IPS DF 6.9 (cell line): Measurements from ENCODE around the gene SLC16A14.

Source experiments
- DNase-seq: peaks from one replicate; pipeline ENCODE4 v3.0.0-alpha.2; 2013; ENCODE audit warnings: low read depth, low spot score
- H3K27ac ChIP-seq: one replicate; pipeline ENCODE4 v1.5.1; 2013; ENCODE audit warnings: low read length, control low read depth
- H3K27me3 ChIP-seq: 2 replicates; pipeline ENCODE4 v1.6.1; 2013; ENCODE audit warnings: mild to moderate bottlenecking, low read length; ENCODE audit not compliant: control insufficient read depth, insufficient read depth
- H3K36me3 ChIP-seq: 2 replicates; pipeline ENCODE4 v1.6.1; 2013; ENCODE audit warnings: low read length; ENCODE audit not compliant: control insufficient read depth, insufficient read depth
- H3K4me1 ChIP-seq: 2 replicates; pipeline ENCODE4 v1.6.1; 2013; ENCODE audit warnings: low read length; ENCODE audit not compliant: control insufficient read depth, insufficient read depth
- H3K4me3 ChIP-seq: 2 replicates; pipeline ENCODE4 v1.5.1; 2013; ENCODE audit warnings: mild to moderate bottlenecking, low read length
- H3K9me3 ChIP-seq: 2 replicates; pipeline ENCODE4 v1.6.1; 2013; ENCODE audit warnings: low read length, inconsistent platforms; ENCODE audit not compliant: control insufficient read depth, insufficient read depth
- WGBS: extraction: QIAGEN DNeasy Blood & Tissue Kit; methylation state at CpG from one replicate; pipeline ENCODE4 v1.1.7; 2013; ENCODE audit warnings: mixed read lengths, missing lambda C conversion rate; ENCODE audit not compliant: insufficient read length, insufficient coverage; 5-methylcytosine and 5-hydroxymethylcytosine counted together

The SLC16A14 gene

GRCh38 chr2:230071421-230071820, 2.7 kb upstream of the SLC16A14 start:
- no peak overlapping the region for H3K27ac ChIP-seq
- no peak for DNase-seq
- no peaks in the 10 kb centered on the region for H3K9me3 ChIP-seq
- no peaks in the 10 kb centered on the region for H3K36me3 ChIP-seq
- WGBS: no CpG with 5 or more reads among the region's 7 CpGs
- no peak overlapping the region for H3K4me3 ChIP-seq
- no peaks in the 10 kb centered on the region; the same call in 1 of the 2 replicates for H3K4me1 ChIP-seq
- H3K27me3 ChIP-seq: peaks cover 10% of the 10 kb centered on the region; the same call in 1 of the 2 replicates

GRCh38 chr2:230069402-230069801, 678 bp upstream of the SLC16A14 start:
- Histone ChIP-seq H3K27me3 (peaks cover 10% of the 10 kb centered on the region; the same call in 1 of the 2 replicates), H3K9me3 (no peaks in the 10 kb centered on the region), H3K27ac (no peak overlapping the region), H3K4me3 (no peak overlapping the region), H3K4me1 (no peaks in the 10 kb centered on the region; the same call in 1 of the 2 replicates), H3K36me3 (no peaks in the 10 kb centered on the region)
- DNase-seq: no peak
- WGBS: no CpG with 5 or more reads among the region's 6 CpGs

- no peaks in the 10 kb centered on the region for H3K36me3 ChIP-seq
- H3K27me3 ChIP-seq: peaks cover 10% of the 10 kb centered on the region; the same call in 1 of the 2 replicates
- H3K27ac ChIP-seq: no peak overlapping the region
- DNase-seq: peak; percentile 22
- no peaks in the 10 kb centered on the region for H3K9me3 ChIP-seq
- WGBS: no CpG with 5 or more reads among the region's 60 CpGs
- no peaks in the 10 kb centered on the region; the same call in 1 of the 2 replicates for H3K4me1 ChIP-seq
- H3K4me3 ChIP-seq: peak overlapping the region; percentile 55; the same call in 1 of the 2 replicates
These were observed 591 bp downstream of the SLC16A14 start for GRCh38 chr2:230068016-230068650.

- DNase-seq: no peak
- no peak overlapping the region for H3K27ac ChIP-seq
- no peaks in the 10 kb centered on the region for H3K27me3 ChIP-seq
- WGBS: 100% methylated on average over 1 of the region's 3 CpGs
- H3K4me3 ChIP-seq: no peak overlapping the region
- H3K9me3 ChIP-seq: no peaks in the 10 kb centered on the region
- H3K36me3 ChIP-seq: no peaks in the 10 kb centered on the region
- H3K4me1 ChIP-seq: no peaks in the 10 kb centered on the region
These were observed 7.9 kb downstream of the SLC16A14 start for GRCh38 chr2:230060672-230061293.

GRCh38 chr2:230053753-230054478, 14.8 kb downstream of the SLC16A14 start:
- Histone ChIP-seq H3K4me1 (no peaks in the 10 kb centered on the region), H3K4me3 (no peak overlapping the region), H3K27ac (no peak overlapping the region), H3K9me3 (no peaks in the 10 kb centered on the region), H3K27me3 (no peaks in the 10 kb centered on the region), H3K36me3 (no peaks in the 10 kb centered on the region)
- DNase-seq: no peak
- WGBS: no CpG with 5 or more reads among the region's 2 CpGs

GRCh38 chr2:230052299-230052698, 16.4 kb downstream of the SLC16A14 start:
- H3K27ac ChIP-seq: no peak overlapping the region
- H3K9me3 ChIP-seq: no peaks in the 10 kb centered on the region
- DNase-seq: no peak
- no CpG with 5 or more reads among the region's 2 CpGs for WGBS
- no peak overlapping the region for H3K4me3 ChIP-seq
- H3K36me3 ChIP-seq: no peaks in the 10 kb centered on the region
- H3K27me3 ChIP-seq: no peaks in the 10 kb centered on the region
- no peaks in the 10 kb centered on the region for H3K4me1 ChIP-seq

- Histone ChIP-seq H3K4me3 (no peak overlapping the region), H3K27me3 (no peaks in the 10 kb centered on the region), H3K27ac (no peak overlapping the region), H3K9me3 (no peaks in the 10 kb centered on the region), H3K36me3 (no peaks in the 10 kb centered on the region), H3K4me1 (no peaks in the 10 kb centered on the region; the same call in 1 of the 2 replicates)
- DNase-seq: no peak
- WGBS: no CpG with 5 or more reads among the region's 3 CpGs
These were observed 18.6 kb downstream of the SLC16A14 start for GRCh38 chr2:230050136-230050535.

GRCh38 chr2:230048010-230048671, 20.6 kb downstream of the SLC16A14 start:
- Histone ChIP-seq H3K27me3 (no peaks in the 10 kb centered on the region), H3K4me1 (no peaks in the 10 kb centered on the region; the same call in 1 of the 2 replicates), H3K27ac (no peak overlapping the region), H3K36me3 (no peaks in the 10 kb centered on the region), H3K4me3 (no peak overlapping the region), H3K9me3 (no peaks in the 10 kb centered on the region)
- WGBS: no CpG with 5 or more reads among the region's 4 CpGs
- DNase-seq: no peak

- no peaks in the 10 kb centered on the region for H3K27me3 ChIP-seq
- H3K4me1 ChIP-seq: no peaks in the 10 kb centered on the region; the same call in 1 of the 2 replicates
- no peak overlapping the region for H3K4me3 ChIP-seq
- no CpG with 5 or more reads among the region's 16 CpGs for WGBS
- no peaks in the 10 kb centered on the region for H3K36me3 ChIP-seq
- DNase-seq: no peak
- no peak overlapping the region for H3K27ac ChIP-seq
- no peaks in the 10 kb centered on the region for H3K9me3 ChIP-seq
These were observed 22.2 kb downstream of the SLC16A14 start for GRCh38 chr2:230046491-230046890.

GRCh38 chr2:230043461-230043860, 25.3 kb downstream of the SLC16A14 start:
- Histone ChIP-seq H3K4me1 (no peaks in the 10 kb centered on the region; the same call in 1 of the 2 replicates), H3K27ac (no peak overlapping the region), H3K36me3 (no peaks in the 10 kb centered on the region), H3K27me3 (no peaks in the 10 kb centered on the region), H3K4me3 (no peak overlapping the region), H3K9me3 (no peaks in the 10 kb centered on the region)
- WGBS: no CpG with 5 or more reads among the region's 2 CpGs
- DNase-seq: no peak
